Memory B cell (primary cell): ENCODE results near the gene CCDC27.
"Not testable (repeated sequence)": the region's sequence is repeated elsewhere in the genome, so short reads cannot be mapped to it uniquely, and the experiment has no call there.

ENCODE experiments used
- ATAC-seq: fragments of 150-1000 bp; cut with Tn5 transposase; 2 replicates; pipeline ENCODE4 v1.10.0; 2021; ENCODE audit warnings: low read depth, mild to moderate bottlenecking, moderate library complexity
- DNase-seq, 2 donors: peaks; one replicate each; pipeline ENCODE4 v3.0.0; 2022; ENCODE audit warnings: low spot score in 2 of 2
- H3K27ac Mint-ChIP-seq: one replicate; pipeline ENCODE4 v1.8.0; 2022; ENCODE audit warnings: mild to moderate bottlenecking, moderate library complexity, mixed read lengths
- H3K27me3 Mint-ChIP-seq: one replicate; pipeline ENCODE4 v1.8.0; 2022; ENCODE audit warnings: mixed read lengths
- H3K36me3 Mint-ChIP-seq: one replicate; pipeline ENCODE4 v1.8.0; 2022; ENCODE audit warnings: mild to moderate bottlenecking, mixed read lengths
- H3K4me1 Mint-ChIP-seq: one replicate; pipeline ENCODE4 v1.8.0; 2022; ENCODE audit warnings: mixed read lengths
- H3K4me3 Mint-ChIP-seq: one replicate; pipeline ENCODE4 v1.8.0; 2022; ENCODE audit warnings: mild to moderate bottlenecking, moderate library complexity, mixed read lengths
- H3K9me3 Mint-ChIP-seq: one replicate; pipeline ENCODE4 v1.8.0; 2022; ENCODE audit warnings: mixed read lengths

Gene CCDC27

GRCh38 chr1:3746830-3747521 is 5.3 kb upstream of the CCDC27 start:
- Mint-ChIP-seq H3K9me3 (no peaks in the 10 kb centered on the region), H3K4me1 (peaks cover 16% of the 10 kb centered on the region), H3K4me3 (peak overlapping the region; percentile 90), H3K36me3 (peaks cover 7% of the 10 kb centered on the region), H3K27me3 (no peaks in the 10 kb centered on the region), H3K27ac (peak overlapping the region; percentile 79)
- ATAC-seq (peak; percentile 93), DNase-seq (peak; percentile 70 to 72)

- Mint-ChIP-seq H3K9me3 (no peaks in the 10 kb centered on the region), H3K4me3 (peak overlapping the region; percentile 78), H3K27me3 (no peaks in the 10 kb centered on the region), H3K36me3 (peaks cover 7% of the 10 kb centered on the region), H3K27ac (no peak overlapping the region), H3K4me1 (peaks cover 16% of the 10 kb centered on the region)
- DNase-seq, result no peak
- ATAC-seq, result no peak
Measured at GRCh38 chr1:3747522-3747848, 4.8 kb upstream of the CCDC27 start.

GRCh38 chr1:3747903-3748302 is 4.3 kb upstream of the CCDC27 start:
- Mint-ChIP-seq H3K36me3 (peaks cover 7% of the 10 kb centered on the region), H3K4me3 (peak overlapping the region; percentile 69), H3K9me3 (no peaks in the 10 kb centered on the region), H3K27ac (no peak overlapping the region), H3K4me1 (peaks cover 16% of the 10 kb centered on the region), H3K27me3 (no peaks in the 10 kb centered on the region)
- ATAC-seq (no peak), DNase-seq (no peak)

GRCh38 chr1:3748316-3748900 is 3.8 kb upstream of the CCDC27 start:
- peaks cover 16% of the 10 kb centered on the region for H3K4me1 Mint-ChIP-seq
- not testable (repeated sequence) for H3K27ac Mint-ChIP-seq, H3K9me3 Mint-ChIP-seq, H3K36me3 Mint-ChIP-seq, H3K27me3 Mint-ChIP-seq, DNase-seq, ATAC-seq
- peak overlapping the region; percentile 69 for H3K4me3 Mint-ChIP-seq

GRCh38 chr1:3749512-3749911 is 2.7 kb upstream of the CCDC27 start:
- Mint-ChIP-seq H3K9me3 (no peaks in the 10 kb centered on the region), H3K4me3 (no peak overlapping the region), H3K27ac (no peak overlapping the region), H3K4me1 (peaks cover 16% of the 10 kb centered on the region), H3K27me3 (no peaks in the 10 kb centered on the region), H3K36me3 (peaks cover 5% of the 10 kb centered on the region)
- ATAC-seq (no peak), DNase-seq (no peak)

- no peak overlapping the region for H3K4me3 Mint-ChIP-seq
- H3K27me3 Mint-ChIP-seq, result no peaks in the 10 kb centered on the region
- ATAC-seq (no peak), DNase-seq (no peak)
- H3K4me1 Mint-ChIP-seq, result peaks cover 10% of the 10 kb centered on the region
- H3K36me3 Mint-ChIP-seq, result no peaks in the 10 kb centered on the region
- H3K27ac Mint-ChIP-seq, result no peak overlapping the region
- no peaks in the 10 kb centered on the region for H3K9me3 Mint-ChIP-seq
Measured at GRCh38 chr1:3750741-3751140, 1.5 kb upstream of the CCDC27 start.

- no peak overlapping the region for H3K27ac Mint-ChIP-seq
- no peaks in the 10 kb centered on the region for H3K9me3 Mint-ChIP-seq
- DNase-seq, result no peak
- H3K27me3 Mint-ChIP-seq, result peaks cover 4% of the 10 kb centered on the region
- no peaks in the 10 kb centered on the region for H3K36me3 Mint-ChIP-seq
- H3K4me3 Mint-ChIP-seq, result no peak overlapping the region
- no peaks in the 10 kb centered on the region for H3K4me1 Mint-ChIP-seq
- no peak for ATAC-seq
Measured at GRCh38 chr1:3753656-3754454, 1.6 kb downstream of the CCDC27 start.

GRCh38 chr1:3756394-3756793 is 4.1 kb downstream of the CCDC27 start:
- no peaks in the 10 kb centered on the region for H3K4me1 Mint-ChIP-seq
- peaks cover 5% of the 10 kb centered on the region for H3K9me3 Mint-ChIP-seq
- H3K4me3 Mint-ChIP-seq, result no peak overlapping the region
- no peak overlapping the region for H3K27ac Mint-ChIP-seq
- no peak for DNase-seq
- H3K27me3 Mint-ChIP-seq, result peaks cover 9% of the 10 kb centered on the region
- H3K36me3 Mint-ChIP-seq, result no peaks in the 10 kb centered on the region
- ATAC-seq, result no peak

- Mint-ChIP-seq H3K9me3 (peaks cover 5% of the 10 kb centered on the region), H3K4me3 (no peak overlapping the region), H3K36me3 (no peaks in the 10 kb centered on the region), H3K27ac (no peak overlapping the region), H3K27me3 (peaks cover 11% of the 10 kb centered on the region), H3K4me1 (no peaks in the 10 kb centered on the region)
- ATAC-seq (no peak), DNase-seq (no peak)
Measured at GRCh38 chr1:3759164-3759563, 6.9 kb downstream of the CCDC27 start.

- Mint-ChIP-seq H3K9me3 (peaks cover 5% of the 10 kb centered on the region), H3K27ac (no peak overlapping the region), H3K36me3 (no peaks in the 10 kb centered on the region), H3K4me3 (no peak overlapping the region), H3K4me1 (no peaks in the 10 kb centered on the region), H3K27me3 (peaks cover 14% of the 10 kb centered on the region)
- DNase-seq, result no peak
- ATAC-seq, result no peak
Measured at GRCh38 chr1:3759796-3760195, 7.5 kb downstream of the CCDC27 start.

- ATAC-seq (no peak), DNase-seq (no peak)
- Mint-ChIP-seq H3K27ac (no peak overlapping the region), H3K27me3 (peaks cover 14% of the 10 kb centered on the region), H3K4me3 (no peak overlapping the region), H3K36me3 (no peaks in the 10 kb centered on the region), H3K4me1 (no peaks in the 10 kb centered on the region), H3K9me3 (peaks cover 5% of the 10 kb centered on the region)
Measured at GRCh38 chr1:3761296-3762010, 9.2 kb downstream of the CCDC27 start.

- DNase-seq (no peak), ATAC-seq (no peak)
- H3K27me3 Mint-ChIP-seq, result peaks cover 13% of the 10 kb centered on the region
- H3K27ac Mint-ChIP-seq, result no peak overlapping the region
- no peaks in the 10 kb centered on the region for H3K4me1 Mint-ChIP-seq
- H3K4me3 Mint-ChIP-seq, result no peak overlapping the region
- no peaks in the 10 kb centered on the region for H3K36me3 Mint-ChIP-seq
- H3K9me3 Mint-ChIP-seq, result peaks cover 5% of the 10 kb centered on the region
Measured at GRCh38 chr1:3762151-3762872, 10.1 kb downstream of the CCDC27 start.

GRCh38 chr1:3762873-3763228 is 10.6 kb downstream of the CCDC27 start:
- Mint-ChIP-seq H3K27ac (no peak overlapping the region), H3K4me3 (no peak overlapping the region), H3K9me3 (peaks cover 5% of the 10 kb centered on the region), H3K36me3 (no peaks in the 10 kb centered on the region), H3K27me3 (peaks cover 18% of the 10 kb centered on the region), H3K4me1 (no peaks in the 10 kb centered on the region)
- ATAC-seq, result no peak
- no peak for DNase-seq
